SK-N-SH treated with all-trans-retinoic acid at 6 μM for 48 hours (cell line): Measurements from ENCODE around the gene SBDS.

ENCODE experiments used
- ATAC-seq: fragments of 200-7000 bp; cut with Tn5 transposase; 3 replicates; pipeline ENCODE4 v1.9.1; 2020; ENCODE audit warnings: mild to moderate bottlenecking, moderate library complexity
- ARNTL ChIP-seq: fragments of 450-650 bp; formaldehyde crosslinking; IDR thresholded peaks from 2 replicates; pipeline ENCODE4 v1.5.0; 2020; ENCODE audit warnings: low read depth, mild to moderate bottlenecking, moderate library complexity, borderline replicate concordance
- BACH2 ChIP-seq: fragments of 250-450 bp; sonication (Bioruptor Pico); IDR thresholded peaks from 2 replicates; pipeline ENCODE4 v1.9.0; 2021; ENCODE audit warnings: mild to moderate bottlenecking, borderline replicate concordance
- CREB5 ChIP-seq: fragments of 250-450 bp; sonication (Bioruptor Pico); IDR thresholded peaks from 2 replicates; pipeline ENCODE4 v1.5.1; 2020; ENCODE audit warnings: low read depth, mild to moderate bottlenecking, moderate library complexity
- CSDC2 ChIP-seq: fragments of 250-450 bp; sonication (Bioruptor Pico); IDR thresholded peaks from 2 replicates; pipeline ENCODE4 v1.5.0; 2020; ENCODE audit warnings: mild to moderate bottlenecking, moderate library complexity
- CSRNP3 ChIP-seq: fragments of 250-450 bp; sonication (Bioruptor Pico); IDR thresholded peaks from 2 replicates; pipeline ENCODE4 v1.5.1; 2021; ENCODE audit warnings: mild to moderate bottlenecking, moderate library complexity
- ESRRG ChIP-seq: fragments of 250-450 bp; sonication (Bioruptor Pico); IDR thresholded peaks from 2 replicates; pipeline ENCODE4 v1.6.1; 2021; ENCODE audit warnings: mild to moderate bottlenecking
- GLIS3 ChIP-seq: fragments of 250-450 bp; sonication (Bioruptor Pico); IDR thresholded peaks from 2 replicates; pipeline ENCODE4 v1.5.0; 2020; ENCODE audit warnings: mild to moderate bottlenecking, moderate library complexity
- ISL1 ChIP-seq: fragments of 250-450 bp; sonication (Bioruptor Pico); IDR thresholded peaks from 2 replicates; pipeline ENCODE4 v2.1.2; 2022; ENCODE audit warnings: mild to moderate bottlenecking, moderate library complexity
- OSR1 ChIP-seq: fragments of 250-450 bp; sonication (Bioruptor Pico); IDR thresholded peaks from 2 replicates; pipeline ENCODE4 v1.8.0; 2022; ENCODE audit warnings: moderate library complexity, mild to moderate bottlenecking, inconsistent platforms
- PATZ1 ChIP-seq: fragments of 250-450 bp; sonication (Bioruptor Pico); IDR thresholded peaks from 2 replicates; pipeline ENCODE4 v1.8.0; 2020; ENCODE audit warnings: mild to moderate bottlenecking, moderate library complexity, borderline replicate concordance
- POU6F1 ChIP-seq: fragments of 250-450 bp; sonication (Bioruptor Pico); IDR thresholded peaks from 2 replicates; pipeline ENCODE4 v1.8.0; 2021; ENCODE audit warnings: low read depth, mild to moderate bottlenecking, moderate library complexity, borderline replicate concordance
- PPARA ChIP-seq: fragments of 250-450 bp; sonication (Bioruptor Pico); IDR thresholded peaks from 2 replicates; pipeline ENCODE4 v1.5.0; 2020; ENCODE audit warnings: mild to moderate bottlenecking, borderline replicate concordance
- RARB ChIP-seq: fragments of 250-450 bp; sonication (Bioruptor Pico); IDR thresholded peaks from 2 replicates; pipeline ENCODE4 v1.8.0; 2021; ENCODE audit warnings: mild to moderate bottlenecking, moderate library complexity
- SNAI2 ChIP-seq: fragments of 250-450 bp; sonication (Bioruptor Pico); IDR thresholded peaks from 2 replicates; pipeline ENCODE4 v1.5.0; 2020; ENCODE audit warnings: mild to moderate bottlenecking, moderate library complexity
- TOX ChIP-seq: fragments of 250-450 bp; sonication (Bioruptor Pico); IDR thresholded peaks from 2 replicates; pipeline ENCODE4 v1.8.0; 2021; ENCODE audit warnings: mild to moderate bottlenecking, moderate library complexity, borderline replicate concordance
- TSHZ2 ChIP-seq: fragments of 250-450 bp; sonication (Bioruptor Pico); IDR thresholded peaks from 2 replicates; pipeline ENCODE4 v1.5.0; 2020; ENCODE audit warnings: mild to moderate bottlenecking, moderate library complexity
- ZC3H10 ChIP-seq: fragments of 250-450 bp; sonication (Bioruptor Pico); IDR thresholded peaks from 2 replicates; pipeline ENCODE4 v1.5.1; 2021; ENCODE audit warnings: mild to moderate bottlenecking, moderate library complexity
- ZFP3 ChIP-seq: fragments of 250-450 bp; sonication (Bioruptor Pico); IDR thresholded peaks from 2 replicates; pipeline ENCODE4 v1.5.0; 2020; ENCODE audit warnings: mild to moderate bottlenecking, moderate library complexity
- ZFP30 ChIP-seq: fragments of 450-650 bp; formaldehyde crosslinking; IDR thresholded peaks from 2 replicates; pipeline ENCODE4 v1.5.0; 2022; ENCODE audit warnings: mild to moderate bottlenecking, moderate library complexity
- ZNF565 ChIP-seq: fragments of 450-650 bp; formaldehyde crosslinking; conservative IDR thresholded peaks from 2 replicates; pipeline ENCODE4 v1.5.0; 2020; ENCODE audit warnings: low read depth, mild to moderate bottlenecking, moderate library complexity
- ZNF70 ChIP-seq: fragments of 450-650 bp; formaldehyde crosslinking; IDR thresholded peaks from 2 replicates; pipeline ENCODE4 v1.5.0; 2020; ENCODE audit warnings: mild to moderate bottlenecking, moderate library complexity
- ZNF8 ChIP-seq: fragments of 450-650 bp; formaldehyde crosslinking; IDR thresholded peaks from 2 replicates; pipeline ENCODE4 v1.5.0; 2020; ENCODE audit warnings: mild to moderate bottlenecking, moderate library complexity

Gene SBDS

GRCh38 chr7:66967029-66967428 is 28.4 kb downstream of the SBDS start:
- no peak for TF ChIP-seq ZNF8 (CRISPR knock-in tag)
- no peak for TF ChIP-seq ZNF565
- no peak for TF ChIP-seq ARNTL (CRISPR knock-in tag)
- TF ChIP-seq, all 23 proteins: peak for 0
- ATAC-seq, result no peak

- ATAC-seq, result peak; percentile 21; the same call in 2 of the 3 replicates
- TF ChIP-seq ESRRG (CRISPR knock-in tag), result no peak
- no peak for TF ChIP-seq PATZ1 (CRISPR knock-in tag)
- TF ChIP-seq TSHZ2 (CRISPR knock-in tag), result no peak
- TF ChIP-seq ZFP30 (CRISPR knock-in tag), result no peak
- no peak for TF ChIP-seq CREB5 (CRISPR knock-in tag)
- no peak for TF ChIP-seq ZNF565
- no peak for TF ChIP-seq CSRNP3
- TF ChIP-seq ZNF8 (CRISPR knock-in tag), result no peak
- no peak for TF ChIP-seq PPARA (CRISPR knock-in tag)
- no peak for TF ChIP-seq RARB (CRISPR knock-in tag)
- no peak for TF ChIP-seq ISL1 (CRISPR knock-in tag)
- TF ChIP-seq GLIS3, result no peak
- no peak for TF ChIP-seq ZC3H10
- no peak for TF ChIP-seq TOX (CRISPR knock-in tag)
- TF ChIP-seq ZFP3 (CRISPR knock-in tag), result no peak
- TF ChIP-seq OSR1 (CRISPR knock-in tag), result no peak
- no peak for TF ChIP-seq BACH2
- TF ChIP-seq CSDC2 (CRISPR knock-in tag), result no peak
- TF ChIP-seq ARNTL (CRISPR knock-in tag), result no peak
- TF ChIP-seq SNAI2 (CRISPR knock-in tag), result no peak
Measured at GRCh38 chr7:66964411-66964810, 31.0 kb downstream of the SBDS start.

GRCh38 chr7:66961096-66961495 is 34.3 kb downstream of the SBDS start:
- no peak; the same call in 2 of the 3 replicates for ATAC-seq
- TF ChIP-seq ARNTL (CRISPR knock-in tag), result no peak
- TF ChIP-seq RARB (CRISPR knock-in tag), result no peak
- no peak for TF ChIP-seq BACH2

GRCh38 chr7:66960192-66960591 is 35.2 kb downstream of the SBDS start:
- ATAC-seq, result no peak
- no peak for TF ChIP-seq BACH2
- TF ChIP-seq POU6F1 (CRISPR knock-in tag), result no peak
- no peak for TF ChIP-seq ZNF565
- no peak for TF ChIP-seq ZFP30 (CRISPR knock-in tag)
- no peak for TF ChIP-seq TOX (CRISPR knock-in tag)
- no peak for TF ChIP-seq ZNF70 (CRISPR knock-in tag)
- TF ChIP-seq OSR1 (CRISPR knock-in tag), result no peak
- no peak for TF ChIP-seq GLIS3
- TF ChIP-seq ARNTL (CRISPR knock-in tag), result no peak
- no peak for TF ChIP-seq PATZ1 (CRISPR knock-in tag)
- TF ChIP-seq ISL1 (CRISPR knock-in tag), result no peak
- TF ChIP-seq PPARA (CRISPR knock-in tag), result no peak
- TF ChIP-seq ESRRG (CRISPR knock-in tag), result no peak
- no peak for TF ChIP-seq RARB (CRISPR knock-in tag)
- TF ChIP-seq ZNF8 (CRISPR knock-in tag), result no peak
